Immature natural killer cell (primary cell): ENCODE data around the gene LAMTOR2. TPM values are rescaled to one million over a fixed set of nuclear protein-coding genes. Genes with fewer than 3 reads are reported as not detected.

Source experiments
- DNase-seq, 3 donors: peaks; one replicate each; pipeline ENCODE4 v3.0.0; 2022; ENCODE audit warnings: mixed read lengths in 1 of 3
- H3K27ac Mint-ChIP-seq, 6 donors: one replicate each; pipeline ENCODE4 v1.8.0; 2020; ENCODE audit warnings: mixed read lengths in 6 of 6, mild to moderate bottlenecking in 5 of 6, inconsistent platforms in 4 of 6, moderate library complexity in 3 of 6
- H3K27me3 Mint-ChIP-seq, 3 donors: one replicate each; pipeline ENCODE4 v1.8.0; 2020 to 2021; ENCODE audit warnings: low read depth in 3 of 3, mild to moderate bottlenecking in 3 of 3, mixed read lengths in 3 of 3, moderate library complexity in 3 of 3, inconsistent platforms in 1 of 3
- H3K36me3 Mint-ChIP-seq, 3 donors: one replicate each; pipeline ENCODE4 v1.8.0; 2020; ENCODE audit warnings: mixed read lengths in 3 of 3, inconsistent platforms in 2 of 3, mild to moderate bottlenecking in 2 of 3
- H3K4me1 Mint-ChIP-seq, 2 donors: one replicate each; pipeline ENCODE4 v1.8.0; 2020; ENCODE audit warnings: inconsistent platforms in 2 of 2, mild to moderate bottlenecking in 2 of 2, mixed read lengths in 2 of 2, moderate library complexity in 1 of 2
- H3K4me3 Mint-ChIP-seq, 5 donors: one replicate each; pipeline ENCODE4 v1.8.0; 2020; ENCODE audit warnings: mild to moderate bottlenecking in 5 of 5, mixed read lengths in 5 of 5, inconsistent platforms in 3 of 5, moderate library complexity in 3 of 5
- H3K9me3 Mint-ChIP-seq, 6 donors: one replicate each; pipeline ENCODE4 v1.8.0; 2020; ENCODE audit warnings: mild to moderate bottlenecking in 6 of 6, mixed read lengths in 6 of 6, inconsistent platforms in 4 of 6, moderate library complexity in 3 of 6
- polyA plus RNA-seq, 3 donors: library from polyadenylated mRNA; unstranded; fragments of 300-500 nt; fragmentation: Illumina TruSeq; gene quantifications; one replicate each; pipeline ENCODE4 v1.2.3, GENCODE V29; 2021

Gene LAMTOR2
- polyA plus RNA-seq, 3 donors from 2014 or later: 144 to 204 (median 160) TPM

GRCh38 chr1:156074661-156075060 lies 20.1 kb downstream of the LAMTOR2 start:
- Mint-ChIP-seq H3K4me1 (peaks cover 4 to 15% of the 10 kb centered on the region in 2 donors), H3K4me3 (no peak overlapping the region), H3K9me3 (no peaks in the 10 kb centered on the region), H3K36me3 (no peaks in the 10 kb centered on the region), H3K27me3 (peaks cover 2 to 6% (median 3%) of the 10 kb centered on the region in 3 donors), H3K27ac (no peak overlapping the region)
- DNase-seq: no peak

DNA sequence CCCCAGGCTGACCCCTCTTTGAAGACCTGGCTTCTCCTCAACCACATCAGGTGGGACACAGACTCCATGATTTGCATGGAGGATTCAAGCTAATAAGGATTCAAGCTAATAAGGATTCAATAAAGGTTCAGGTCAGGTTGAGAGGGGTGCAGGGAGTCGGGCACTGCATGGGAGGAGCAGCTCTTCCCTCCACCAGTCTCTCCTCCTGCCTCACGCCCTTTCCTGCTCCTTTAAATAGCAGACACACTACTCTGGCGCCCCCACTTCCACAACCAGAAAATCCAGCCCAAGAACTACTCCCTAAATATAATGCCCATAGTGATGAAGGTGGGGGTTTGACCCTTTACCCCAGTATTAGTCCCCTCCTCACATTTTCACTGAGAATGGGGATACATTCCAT lies 20.6 kb downstream of the LAMTOR2 start:
- DNase-seq: no peak
- Mint-ChIP-seq H3K4me3 (peak overlapping the region in 1 of 5 donors; percentile 78), H3K27ac (peak overlapping the region in 1 of 6 donors; percentile 74), H3K27me3 (peaks cover 2 to 6% (median 3%) of the 10 kb centered on the region in 3 donors), H3K9me3 (no peaks in the 10 kb centered on the region), H3K36me3 (no peaks in the 10 kb centered on the region), H3K4me1 (peaks cover 4 to 15% of the 10 kb centered on the region in 2 donors)

- Mint-ChIP-seq H3K36me3 (no peaks in the 10 kb centered on the region), H3K9me3 (no peaks in the 10 kb centered on the region), H3K4me3 (peak overlapping the region in 4 of 5 donors; percentile 26 to 78 (median 66)), H3K27ac (peak overlapping the region in 3 of 6 donors; percentile 57 to 74 (median 61)), H3K4me1 (peaks cover 4 to 15% of the 10 kb centered on the region in 2 donors), H3K27me3 (peaks cover 2 to 6% (median 3%) of the 10 kb centered on the region in 3 donors)
- DNase-seq: no peak
These were observed 21.2 kb downstream of the LAMTOR2 start for GRCh38 chr1:156075775-156076204.

DNA sequence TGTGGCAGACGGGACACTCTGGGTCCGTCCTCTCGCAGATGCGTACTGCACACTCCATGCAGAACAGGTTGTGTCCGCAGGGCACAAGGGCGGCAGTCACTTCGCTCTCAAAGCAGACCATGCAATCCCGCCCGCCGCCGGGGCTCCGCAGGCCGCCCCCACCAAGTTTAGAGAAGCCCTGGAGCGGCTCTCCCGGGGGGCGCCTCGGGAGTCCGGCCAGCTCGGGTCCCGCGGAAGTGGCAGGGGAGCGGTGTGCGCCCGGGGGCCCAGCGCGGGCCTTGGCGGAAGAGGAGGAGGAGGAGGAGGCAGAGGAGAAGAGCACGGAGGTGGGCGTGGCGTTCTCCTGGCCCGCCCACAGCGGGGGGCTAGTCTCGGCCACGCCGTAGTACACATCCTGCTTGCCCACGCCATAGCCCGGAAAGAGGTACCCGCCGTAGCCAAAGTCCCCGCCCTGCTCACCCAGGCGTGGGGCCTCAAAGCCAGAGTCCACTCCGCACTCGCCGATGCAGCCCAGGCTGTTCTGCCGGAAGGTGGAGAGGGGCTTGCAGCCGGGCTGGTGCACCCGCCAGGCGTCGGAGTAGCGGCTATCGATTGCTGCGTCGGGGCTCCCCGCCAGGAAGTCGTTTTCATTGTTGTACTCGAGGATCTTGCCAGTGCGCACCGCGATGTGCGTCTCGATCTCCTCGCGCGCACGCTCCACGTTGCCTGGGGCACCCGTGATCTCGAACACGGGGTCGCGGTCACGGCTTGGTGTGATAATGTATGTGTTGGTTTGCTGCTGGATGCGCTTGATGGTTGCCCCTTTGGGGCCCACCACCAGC lies 22.2 kb downstream of the LAMTOR2 start:
- Mint-ChIP-seq H3K4me1 (peaks cover 9 to 15% of the 10 kb centered on the region in 2 donors), H3K4me3 (peak overlapping the region; percentile 68 to 86 (median 76)), H3K27me3 (peaks cover 2 to 6% (median 3%) of the 10 kb centered on the region in 3 donors), H3K9me3 (no peaks in the 10 kb centered on the region), H3K36me3 (no peaks in the 10 kb centered on the region), H3K27ac (peak overlapping the region in 4 of 6 donors; percentile 23 to 62 (median 50))
- peak; percentile 35 to 58 (median 42) for DNase-seq

GRCh38 chr1:156077430-156077760 lies 22.8 kb downstream of the LAMTOR2 start:
- no peak for DNase-seq
- Mint-ChIP-seq H3K36me3 (no peaks in the 10 kb centered on the region), H3K27ac (peak overlapping the region in 1 of 6 donors; percentile 53), H3K4me3 (peak overlapping the region in 4 of 5 donors; percentile 42 to 86 (median 52)), H3K27me3 (peaks cover 2 to 6% (median 3%) of the 10 kb centered on the region in 3 donors), H3K9me3 (no peaks in the 10 kb centered on the region), H3K4me1 (peaks cover 10 to 15% of the 10 kb centered on the region in 2 donors)

DNA sequence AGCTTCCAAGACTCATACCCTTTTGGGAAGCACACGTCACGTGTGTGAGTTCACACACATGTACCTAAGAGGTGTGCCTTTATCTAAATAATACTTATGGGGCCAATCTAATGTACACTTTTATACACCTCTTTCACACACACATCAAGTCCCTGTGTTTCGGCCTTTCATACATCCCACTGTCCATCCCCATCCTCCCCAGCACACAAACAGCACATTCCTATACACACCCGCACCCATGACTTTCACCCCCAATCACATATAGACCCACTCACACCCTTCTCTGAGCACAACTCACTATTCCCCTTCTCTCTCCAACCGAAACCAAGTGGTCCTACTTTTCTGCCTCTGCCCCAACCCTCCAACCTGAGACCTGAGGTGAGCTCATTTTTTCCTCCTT lies 24.1 kb downstream of the LAMTOR2 start:
- Mint-ChIP-seq H3K4me3 (peak overlapping the region in 1 of 5 donors; percentile 28), H3K36me3 (no peaks in the 10 kb centered on the region), H3K4me1 (peaks cover 15% of the 10 kb centered on the region in 2 donors), H3K27me3 (peaks cover 0 to 9% (median 8%) of the 10 kb centered on the region in 3 donors), H3K27ac (peak overlapping the region in 1 of 6 donors; percentile 22), H3K9me3 (no peaks in the 10 kb centered on the region)
- no peak for DNase-seq

- no peak for DNase-seq
- Mint-ChIP-seq H3K27ac (peak overlapping the region in 1 of 6 donors; percentile 76), H3K27me3 (peaks cover 0 to 11% (median 9%) of the 10 kb centered on the region in 3 donors), H3K4me3 (peak overlapping the region in 3 of 5 donors; percentile 16 to 25 (median 18)), H3K4me1 (peaks cover 15 to 17% of the 10 kb centered on the region in 2 donors), H3K9me3 (no peaks in the 10 kb centered on the region), H3K36me3 (no peaks in the 10 kb centered on the region)
These were observed 25.2 kb downstream of the LAMTOR2 start for GRCh38 chr1:156079762-156080161.

DNA sequence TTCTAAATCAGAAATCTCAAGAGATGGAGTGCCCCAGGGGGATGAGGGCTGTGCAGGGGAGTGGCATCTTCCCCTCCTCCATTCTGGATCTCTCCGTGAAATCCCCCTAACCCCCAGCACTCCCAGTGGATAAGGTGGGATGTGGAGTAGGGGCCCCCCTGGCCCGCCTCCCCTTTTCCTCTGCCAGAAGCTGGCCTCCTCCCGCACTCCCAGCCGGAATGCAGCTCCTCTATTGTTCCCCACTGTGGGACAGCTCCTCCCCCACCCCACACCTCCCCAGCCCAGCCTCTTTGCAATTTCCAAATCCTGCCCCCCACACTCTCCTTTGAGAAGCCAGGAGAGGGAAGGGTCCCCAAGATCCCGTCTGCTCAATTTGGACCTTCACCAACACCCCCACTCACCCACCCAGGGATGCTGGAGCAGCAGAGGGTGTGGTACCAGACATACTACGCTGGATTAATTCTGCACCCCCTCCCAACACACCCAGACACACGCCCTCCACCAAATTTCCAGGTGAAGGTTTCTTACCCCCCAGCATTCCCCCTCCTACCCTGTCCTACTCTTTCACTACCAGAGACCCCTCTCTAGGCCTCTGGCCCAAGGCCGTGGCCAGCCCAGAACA lies 25.8 kb downstream of the LAMTOR2 start:
- Mint-ChIP-seq H3K4me1 (peaks cover 12 to 17% of the 10 kb centered on the region in 2 donors), H3K36me3 (no peaks in the 10 kb centered on the region), H3K4me3 (peak overlapping the region in 2 of 5 donors; percentile 16 to 18), H3K27me3 (peaks cover 5 to 11% (median 6%) of the 10 kb centered on the region in 3 donors), H3K27ac (no peak overlapping the region), H3K9me3 (no peaks in the 10 kb centered on the region)
- no peak for DNase-seq

DNA sequence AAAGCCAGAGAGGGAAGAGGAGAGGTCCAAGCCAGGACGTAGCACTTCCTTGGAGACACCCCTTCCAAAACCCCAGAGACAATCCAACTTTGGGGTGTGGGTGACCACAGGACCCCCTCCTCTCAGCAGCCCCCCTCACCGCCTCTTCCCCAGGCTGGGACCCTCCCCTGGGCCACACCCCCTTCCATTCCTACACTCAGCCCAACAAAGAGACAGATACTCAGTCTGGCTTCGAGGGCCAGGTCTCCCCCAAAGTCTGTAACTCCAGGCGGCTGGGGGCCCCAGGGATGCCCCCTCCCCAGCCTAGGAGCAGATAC lies 26.2 kb downstream of the LAMTOR2 start:
- H3K4me1 Mint-ChIP-seq: peaks cover 7 to 17% of the 10 kb centered on the region in 2 donors
- H3K27me3 Mint-ChIP-seq: peaks cover 5 to 11% (median 10%) of the 10 kb centered on the region in 3 donors
- DNase-seq: no peak
- H3K36me3 Mint-ChIP-seq: no peaks in the 10 kb centered on the region
- H3K4me3 Mint-ChIP-seq: peak overlapping the region in 2 of 5 donors; percentile 50
- no peaks in the 10 kb centered on the region for H3K9me3 Mint-ChIP-seq
- no peak overlapping the region for H3K27ac Mint-ChIP-seq

DNA sequence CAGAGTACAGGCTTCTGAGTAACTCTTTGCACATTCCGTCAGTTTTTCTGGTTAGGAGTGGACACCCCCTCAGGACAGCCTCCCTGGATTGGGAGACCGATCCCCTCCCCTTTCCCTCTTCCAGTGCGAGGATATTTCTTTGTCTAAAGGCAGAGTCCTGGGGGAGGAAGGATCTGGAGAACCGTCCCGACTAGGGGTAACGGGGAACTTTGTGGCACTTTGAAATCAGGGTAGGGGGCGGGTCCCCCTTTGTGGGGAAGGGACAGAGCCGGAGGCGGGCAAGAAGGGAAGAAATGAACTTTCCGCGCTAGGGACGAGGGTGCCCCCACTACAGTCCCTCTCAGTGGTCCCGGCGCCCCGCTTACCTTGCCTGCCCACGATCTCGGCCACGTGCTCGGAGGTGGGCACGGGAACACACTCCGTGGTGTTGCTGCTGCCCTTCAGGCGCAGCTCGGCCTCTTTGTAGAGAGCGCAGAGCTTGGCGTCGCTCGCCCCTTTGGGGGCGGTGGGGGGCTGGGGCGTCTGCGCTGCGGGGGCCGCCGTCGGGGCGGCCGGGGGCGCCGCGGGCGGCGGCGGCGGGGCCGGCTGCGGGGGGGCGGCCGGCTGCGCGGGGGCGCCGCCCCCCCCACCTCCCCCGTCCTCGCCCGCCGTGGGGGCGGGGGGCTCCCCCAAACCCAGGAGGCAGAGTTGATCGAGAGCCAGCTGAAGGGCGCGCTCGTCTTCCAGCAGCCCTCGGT lies 26.8 kb downstream of the LAMTOR2 start:
- Mint-ChIP-seq H3K27ac (no peak overlapping the region), H3K4me3 (peak overlapping the region; percentile 66 to 81 (median 77)), H3K36me3 (no peaks in the 10 kb centered on the region), H3K27me3 (peaks cover 5 to 11% (median 11%) of the 10 kb centered on the region in 3 donors), H3K9me3 (no peaks in the 10 kb centered on the region), H3K4me1 (peaks cover 2 to 17% of the 10 kb centered on the region in 2 donors)
- no peak for DNase-seq

GRCh38 chr1:156081917-156082308 lies 27.3 kb downstream of the LAMTOR2 start:
- H3K27me3 Mint-ChIP-seq: peaks cover 7 to 11% (median 11%) of the 10 kb centered on the region in 3 donors
- H3K4me3 Mint-ChIP-seq: peak overlapping the region; percentile 66 to 81 (median 77)
- no peaks in the 10 kb centered on the region for H3K9me3 Mint-ChIP-seq
- DNase-seq: no peak
- H3K4me1 Mint-ChIP-seq: peaks cover 0 to 17% of the 10 kb centered on the region in 2 donors
- no peaks in the 10 kb centered on the region for H3K36me3 Mint-ChIP-seq
- no peak overlapping the region for H3K27ac Mint-ChIP-seq

DNA sequence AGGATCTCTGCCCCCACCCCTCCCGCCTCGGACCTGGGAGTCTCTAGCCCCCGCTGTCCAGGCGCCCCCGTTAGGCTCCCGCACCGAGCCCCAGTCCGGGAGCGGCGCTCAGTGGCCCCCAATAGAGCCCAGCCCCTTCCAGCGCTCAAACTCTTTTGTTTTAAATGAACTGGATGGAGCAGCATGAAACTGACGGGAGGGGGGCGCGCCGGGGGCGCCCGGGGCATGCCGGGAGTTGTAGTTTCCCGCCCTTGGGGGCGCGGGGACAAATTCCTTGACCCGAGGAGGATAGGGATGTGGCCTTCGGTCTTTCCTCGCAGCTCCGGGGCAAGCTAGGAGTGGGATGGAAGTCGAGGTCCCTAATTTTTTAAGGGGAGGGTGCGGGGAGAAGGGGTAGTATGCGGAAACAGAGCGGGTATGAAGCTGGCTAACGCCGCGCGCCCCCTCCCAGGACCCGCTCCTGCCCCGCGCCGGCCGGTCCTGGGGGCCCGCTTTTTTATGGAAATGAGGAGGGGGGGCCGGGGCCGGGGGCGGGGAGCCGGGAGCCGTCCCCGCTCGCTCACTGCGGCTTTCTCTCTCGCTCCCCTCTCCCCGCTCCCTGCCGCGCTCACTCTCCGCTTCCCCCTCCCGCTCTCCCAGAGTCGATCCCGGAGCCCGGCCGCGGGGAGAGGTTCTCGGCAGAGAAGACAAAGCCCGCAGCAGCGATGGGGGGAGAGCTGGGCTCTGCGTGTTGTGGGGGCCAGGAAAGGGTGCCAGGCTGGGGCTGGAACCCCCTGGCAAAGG lies 27.9 kb downstream of the LAMTOR2 start, which contains the start of gene MEX3A:
TSS of gene MEX3A (minus strand) at position 157 of the 783 bp plus-strand sequence. CDS start 467 bp downstream, outside the sequence.
- peak; percentile 53 to 57 (median 56) for DNase-seq
- Mint-ChIP-seq H3K9me3 (no peaks in the 10 kb centered on the region), H3K4me3 (peak within 1 kb of the TSS; percentile 79 to 89 (median 83)), H3K4me1 (peaks cover 0 to 17% of the 10 kb centered on the region in 2 donors), H3K27me3 (peaks cover 9 to 11% (median 10%) of the 10 kb centered on the region in 3 donors), H3K36me3 (no peaks in the 10 kb centered on the region), H3K27ac (peak within 1 kb of the TSS in 2 of 6 donors; percentile 42 to 46)
